ENCODE results near the gene NPAS3.

Gene NPAS3

DNA sequence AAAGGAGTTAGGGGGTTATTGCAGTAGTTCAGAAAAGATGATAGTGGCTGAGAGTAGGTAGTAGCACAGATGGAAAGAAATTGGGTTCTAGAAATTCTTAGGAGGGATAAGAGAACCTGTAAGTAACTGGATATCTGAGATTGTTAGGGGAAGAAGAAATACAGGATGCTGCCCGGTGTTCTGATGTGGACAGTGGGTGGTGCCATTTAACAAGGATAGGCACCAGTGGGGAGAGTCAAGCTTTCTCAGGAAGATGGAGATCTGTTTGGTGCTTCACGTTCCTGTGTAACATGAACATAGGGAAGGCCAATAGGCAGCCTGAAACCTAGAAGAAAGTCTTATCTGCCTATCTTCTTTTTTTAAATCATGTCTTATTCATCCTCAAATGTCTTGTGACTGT is 245.9 kb downstream of the NPAS3 start:
- no peak for DNase-seq (ENCODE audit: low spot score)

DNA sequence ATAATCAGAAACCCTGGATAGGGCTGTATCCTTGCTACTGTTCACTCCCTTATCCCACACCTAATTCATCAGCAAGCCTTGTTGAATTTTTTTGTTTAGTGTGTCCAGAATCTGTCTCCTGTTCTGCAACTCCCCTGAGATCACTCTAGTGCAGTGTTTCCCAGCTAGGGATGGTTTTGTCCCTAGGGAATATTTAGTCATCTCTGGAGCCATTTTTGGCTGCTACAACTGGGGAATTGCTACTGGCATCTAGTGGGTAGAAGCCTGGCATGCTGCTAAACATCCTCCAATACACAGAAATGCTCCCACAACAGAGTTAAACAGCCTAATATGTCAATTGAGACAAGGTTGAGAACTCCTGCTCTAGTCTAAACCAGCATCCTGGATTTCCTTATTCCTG is 248.0 kb downstream of the NPAS3 start:
- no peak for DNase-seq (ENCODE audit: low spot score)

DNA sequence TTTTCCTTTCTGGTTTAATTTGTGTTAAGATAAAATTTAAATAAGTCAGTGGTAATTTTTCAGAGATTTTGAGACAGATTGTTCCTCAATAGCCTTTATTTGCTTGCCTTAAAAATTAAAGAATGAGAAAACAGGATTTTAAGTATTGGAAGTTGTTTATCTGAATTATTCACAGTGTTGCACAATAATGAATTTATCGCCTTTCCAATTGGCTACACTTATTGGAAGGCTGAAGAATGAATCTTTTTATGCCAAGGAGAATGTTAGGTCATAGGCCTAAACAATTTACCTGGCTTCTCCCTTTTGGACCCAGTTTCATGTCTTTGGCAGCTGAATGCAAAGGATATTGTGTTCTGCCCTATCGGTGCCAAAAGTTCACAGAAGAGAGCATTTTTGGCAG is 250.2 kb downstream of the NPAS3 start:
- no peak for DNase-seq (ENCODE audit: low spot score)

DNA sequence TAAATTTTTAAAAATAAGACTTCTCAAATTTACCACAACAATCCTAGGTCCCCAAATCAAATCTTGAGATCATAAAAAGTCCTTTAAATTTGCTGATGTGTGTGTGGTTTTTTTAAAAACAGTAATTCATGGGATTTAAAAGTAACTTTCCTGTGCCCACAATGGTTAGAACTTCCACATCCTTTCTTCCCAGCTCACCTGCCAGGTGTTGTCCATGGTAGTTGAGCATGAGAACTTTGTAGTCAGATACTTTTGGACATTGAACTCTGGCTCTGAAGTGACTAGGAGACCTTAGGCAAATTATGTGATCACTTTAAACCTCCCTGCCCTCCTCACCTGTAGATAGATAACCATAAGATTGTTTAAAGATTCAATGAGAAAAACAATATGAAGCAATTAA is 253.2 kb downstream of the NPAS3 start:
- no peak for DNase-seq (ENCODE audit: low spot score)

DNA sequence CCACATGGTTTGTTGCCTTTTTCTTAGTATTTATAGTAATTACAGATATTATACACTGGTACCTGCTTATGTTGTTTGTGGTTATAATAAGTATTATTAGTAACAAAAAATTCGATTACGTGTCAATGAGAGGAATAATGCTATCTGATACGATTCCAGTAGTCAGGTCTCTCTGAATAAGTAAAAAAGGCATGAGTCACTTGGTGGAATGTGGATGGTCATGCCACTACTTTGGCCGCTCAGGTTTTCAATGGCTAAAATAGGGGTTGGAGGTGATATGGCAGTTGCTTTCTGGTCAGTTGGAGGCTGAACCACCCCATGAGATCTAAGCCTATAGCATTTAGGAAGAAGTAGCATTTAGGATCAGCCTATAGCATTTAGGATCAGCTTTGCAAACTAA is 255.9 kb downstream of the NPAS3 start:
- no peak for DNase-seq (ENCODE audit: low spot score)

DNA sequence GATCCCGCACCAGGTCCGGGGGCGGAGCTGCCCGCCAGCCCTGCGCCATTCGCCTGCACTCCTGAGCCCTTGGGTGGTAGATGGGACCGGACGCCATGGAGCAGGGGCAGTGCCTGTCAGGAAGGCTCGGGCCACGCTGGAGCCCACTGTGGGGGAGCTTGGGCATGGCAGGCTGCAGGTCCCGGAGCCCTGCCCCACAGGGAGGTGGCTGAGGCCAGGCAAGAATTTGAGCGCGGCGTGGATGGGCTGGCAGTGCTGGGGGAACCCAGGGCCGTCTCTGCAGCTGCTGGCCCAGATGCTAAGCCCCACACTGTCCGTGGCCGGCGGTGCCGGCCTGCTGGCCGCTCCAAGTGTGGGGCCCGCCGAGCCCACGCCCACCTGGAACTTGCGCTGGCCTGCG is 260.0 kb downstream of the NPAS3 start:
- no peak for DNase-seq (ENCODE audit: low spot score)

DNA sequence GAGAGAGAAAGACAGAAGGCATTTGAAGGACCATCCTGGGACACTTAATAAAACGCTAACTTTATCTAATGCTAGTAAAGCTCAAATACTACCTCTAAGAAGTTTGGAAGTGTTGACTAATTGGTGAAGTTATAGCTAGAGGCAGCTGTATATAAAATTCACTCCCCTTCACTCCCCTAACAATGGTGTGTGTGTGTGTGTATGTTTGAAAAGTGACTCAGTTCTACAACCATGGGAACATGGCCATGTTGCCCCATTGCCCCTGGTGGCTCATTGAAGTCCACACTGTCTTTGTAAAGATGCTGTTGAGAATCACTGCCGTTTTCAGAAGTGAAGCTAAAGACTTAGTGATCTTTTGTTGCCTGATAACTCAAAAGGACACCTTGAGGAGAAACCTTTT is 262.4 kb downstream of the NPAS3 start:
- no peak for DNase-seq (ENCODE audit: low spot score)

DNA sequence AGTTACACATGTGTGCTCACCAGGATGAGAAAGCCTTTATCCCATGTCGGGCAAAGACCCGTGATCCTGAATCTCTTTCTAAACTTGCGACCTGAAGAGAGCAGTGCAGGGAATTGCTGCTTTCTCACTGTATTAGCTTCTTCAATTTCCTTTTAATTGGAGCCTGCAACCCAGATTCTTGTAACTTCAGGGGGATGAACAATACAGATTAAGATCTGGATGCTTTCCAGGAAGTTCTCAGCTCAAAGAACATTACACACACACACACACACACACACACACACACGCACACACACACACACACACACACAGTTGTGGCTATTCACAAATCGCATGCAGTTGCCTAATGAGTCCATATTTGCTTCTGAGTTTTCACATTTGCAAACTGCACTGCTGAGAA is 268.3 kb downstream of the NPAS3 start:
- DNase-seq (ENCODE audit: low spot score): no peak

DNA sequence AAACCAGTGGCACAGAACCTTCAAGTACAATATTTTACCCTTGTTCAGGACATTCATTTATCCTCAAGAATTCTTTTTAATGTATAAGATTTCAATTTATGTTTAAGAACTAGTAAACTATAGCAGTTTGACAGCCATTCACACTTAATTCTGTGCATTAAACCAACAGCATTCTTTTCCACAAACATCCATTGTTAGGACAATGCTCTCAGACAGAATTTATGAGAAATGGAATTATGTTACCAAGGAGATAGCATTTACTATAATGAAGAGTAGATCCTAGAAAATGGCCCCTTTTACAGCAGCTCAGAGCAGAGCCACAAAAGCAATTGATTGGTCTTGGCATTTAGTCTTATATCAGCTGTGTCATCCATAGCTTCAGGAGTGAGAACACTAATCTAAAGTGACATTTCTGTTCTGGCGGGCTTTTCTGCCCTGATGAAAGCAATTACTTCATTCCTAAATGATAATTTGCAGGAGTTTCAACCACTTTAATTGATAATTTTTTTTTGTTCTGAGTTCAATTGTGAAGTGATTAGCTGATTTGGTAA is 268.9 kb downstream of the NPAS3 start:
- DNase-seq (ENCODE audit: low spot score): no peak

DNA sequence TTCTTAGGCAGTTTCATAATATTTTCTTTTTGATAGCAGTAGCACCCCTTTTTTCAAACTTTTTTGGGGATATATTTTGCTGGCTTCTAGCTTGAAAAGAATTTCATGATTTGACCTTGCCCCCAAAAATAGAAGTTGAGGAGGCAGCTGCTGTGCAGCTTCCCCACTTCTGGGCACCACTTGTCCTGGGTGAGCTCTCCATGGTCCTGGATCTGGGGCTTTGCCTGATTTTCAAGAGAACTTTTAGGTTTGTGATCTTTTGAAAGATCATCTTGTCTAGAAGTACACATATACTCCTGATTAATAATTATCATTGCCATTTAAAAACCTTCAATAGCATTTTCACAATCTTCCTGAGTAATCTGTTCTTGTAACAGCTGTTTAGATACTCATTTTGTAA is 271.6 kb downstream of the NPAS3 start:
- no peak for DNase-seq (ENCODE audit: low spot score)

DNA sequence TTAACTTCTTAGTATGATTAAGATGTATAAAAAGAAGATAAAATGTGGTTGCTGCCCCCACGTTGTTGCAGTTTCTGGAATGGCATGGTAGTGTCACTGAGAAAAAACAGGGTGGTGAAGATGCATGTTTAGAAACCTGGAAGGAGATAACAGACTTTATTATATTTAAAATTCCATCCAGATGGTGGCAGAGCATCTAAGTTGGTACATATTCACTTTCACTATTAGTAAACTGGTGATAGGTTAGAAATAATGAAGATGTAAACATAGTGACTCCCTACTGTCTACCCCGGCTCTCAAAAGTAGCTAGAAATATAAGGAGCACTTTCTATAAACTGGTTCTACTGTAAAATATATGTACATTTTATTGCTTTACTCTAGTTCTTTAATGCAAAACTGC is 279.3 kb downstream of the NPAS3 start:
- DNase-seq (ENCODE audit: low spot score): no peak

DNA sequence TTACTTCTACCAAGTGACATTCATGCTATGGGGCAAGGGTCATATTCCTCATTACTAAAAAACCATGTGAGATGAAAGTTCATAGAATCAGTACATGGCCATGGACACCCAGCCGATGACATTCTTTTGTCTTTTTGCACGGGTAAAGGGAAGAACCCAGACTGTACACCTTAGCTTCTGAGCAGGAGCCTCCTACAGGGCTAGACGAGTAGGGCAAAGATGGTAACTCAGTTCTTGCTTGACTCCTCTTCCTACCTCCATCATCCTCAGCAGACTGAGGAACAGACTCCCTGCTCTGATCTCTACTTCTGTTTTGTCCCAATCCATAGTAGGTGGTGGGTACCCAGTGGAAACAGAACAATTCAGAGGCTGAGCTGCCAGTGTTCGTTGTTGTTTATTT is 281.3 kb downstream of the NPAS3 start:
- no peak for DNase-seq (ENCODE audit: low spot score)

DNA sequence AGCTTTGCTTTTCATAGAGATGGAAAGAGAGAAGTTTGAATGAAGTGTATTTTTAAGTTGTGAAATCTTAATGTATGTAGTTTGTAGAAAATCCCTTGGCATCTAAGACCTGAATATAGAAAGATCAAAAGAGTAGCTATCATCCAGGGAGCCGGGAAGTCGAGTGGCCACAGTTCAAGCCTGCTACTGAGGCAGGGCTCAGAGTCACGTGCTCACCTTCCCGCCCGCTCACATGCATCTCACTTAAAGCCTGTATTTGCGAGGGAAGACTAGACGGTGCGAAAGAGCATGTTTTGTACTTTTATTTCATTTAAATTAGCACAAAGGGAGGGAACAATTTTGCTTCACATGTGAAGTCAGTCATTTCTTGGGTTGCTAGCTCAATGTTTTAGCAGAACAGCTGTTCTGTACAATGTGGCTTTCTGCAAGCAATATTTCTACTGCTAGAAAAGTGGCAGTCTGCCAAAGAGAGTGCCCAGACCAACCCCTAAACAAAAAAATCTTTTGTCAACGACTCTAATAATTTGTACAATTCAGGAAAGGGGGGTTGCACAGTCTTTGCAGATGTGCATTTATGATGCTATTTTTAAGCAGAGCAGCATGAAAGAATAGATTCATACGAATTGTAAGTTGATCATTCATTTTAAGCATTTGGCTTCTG is 290.7 kb downstream of the NPAS3 start:
- DNase-seq (ENCODE audit: low spot score): no peak

DNA sequence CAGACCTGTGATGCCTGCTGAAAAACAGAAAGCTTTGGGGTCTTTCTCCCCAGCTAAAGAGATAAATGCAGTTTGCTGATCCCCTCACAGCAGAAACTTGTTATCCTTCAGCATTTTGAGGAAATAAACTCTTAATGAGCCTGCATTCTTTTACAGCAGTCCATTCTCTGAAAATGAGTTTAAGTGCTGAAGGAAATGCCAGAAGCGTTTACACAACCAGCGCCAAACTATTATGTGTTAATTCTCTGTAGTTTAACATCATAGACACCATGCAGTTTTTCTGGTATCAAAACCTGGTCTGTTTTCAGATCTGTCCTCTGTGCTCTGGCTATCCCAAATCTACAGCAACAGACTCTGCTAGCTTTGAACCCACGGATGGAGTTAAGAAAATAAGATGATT is 291.3 kb downstream of the NPAS3 start:
- no peak for DNase-seq (ENCODE audit: low spot score)

DNA sequence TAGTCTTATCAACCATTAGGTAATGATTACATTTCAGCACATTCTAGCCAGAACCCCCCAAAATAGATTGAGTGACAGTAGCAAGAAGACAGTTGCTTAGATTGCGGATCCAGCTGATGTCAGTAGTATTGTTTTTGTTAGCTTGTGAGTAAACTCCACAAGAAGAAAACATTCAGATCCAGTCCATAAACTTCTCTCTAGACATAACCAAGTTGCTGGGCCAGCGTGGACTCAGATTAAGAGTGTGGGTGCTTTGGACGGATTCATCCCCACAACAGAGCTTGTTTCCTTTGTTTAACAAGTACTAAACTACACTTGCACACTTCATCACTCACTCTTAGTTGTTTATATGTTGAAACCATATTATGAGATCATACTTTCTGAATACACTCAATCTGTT is 293.4 kb downstream of the NPAS3 start:
- no peak for DNase-seq (ENCODE audit: low spot score)

DNA sequence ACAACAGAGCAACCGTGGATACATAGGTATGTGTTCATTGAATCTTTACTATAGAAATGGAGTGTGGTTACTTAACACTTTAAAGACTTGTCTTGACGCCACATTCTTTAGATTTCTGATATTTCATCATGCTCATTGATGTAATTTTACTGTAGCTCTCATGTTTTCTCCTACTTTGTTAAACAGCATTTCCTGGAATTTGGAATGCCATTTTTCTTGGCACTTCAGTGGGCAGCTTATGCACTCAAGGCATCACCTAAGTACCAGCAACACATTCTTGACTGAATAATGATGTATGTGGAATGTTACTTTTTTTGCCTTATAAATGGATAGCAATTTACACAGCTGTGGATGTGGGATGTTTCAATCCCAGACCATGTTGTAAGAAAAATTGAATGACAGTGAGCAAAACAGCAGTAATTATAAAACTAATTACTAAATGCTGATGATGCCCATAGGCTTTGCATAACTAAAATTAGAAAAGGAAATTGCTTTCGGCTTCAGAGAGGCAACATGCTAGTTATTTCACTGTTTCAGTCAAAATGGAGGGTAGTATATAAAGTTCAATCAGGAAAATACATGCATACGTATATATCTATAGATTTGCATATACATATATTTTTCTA is 298.5 kb downstream of the NPAS3 start:
- DNase-seq (ENCODE audit: low spot score): no peak

DNA sequence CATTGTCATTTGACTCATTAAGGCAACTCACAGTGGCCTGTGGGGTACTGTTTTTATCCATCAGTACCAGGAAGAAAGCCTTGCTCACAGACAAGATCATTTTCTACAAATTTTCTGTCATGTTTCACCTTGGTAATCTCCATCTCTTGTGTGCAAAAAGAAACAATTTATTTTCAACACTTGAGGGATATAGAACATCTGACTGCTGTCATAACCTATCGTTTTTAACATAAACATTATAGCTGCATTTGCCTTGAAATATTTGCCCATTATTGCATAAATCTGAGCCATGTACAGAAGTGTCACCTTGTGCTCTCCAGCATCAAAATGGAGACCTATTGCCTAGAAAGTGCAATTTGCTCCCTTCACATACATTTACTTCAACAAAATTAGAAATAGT is 300.8 kb downstream of the NPAS3 start:
- no peak for DNase-seq (ENCODE audit: low spot score)

DNA sequence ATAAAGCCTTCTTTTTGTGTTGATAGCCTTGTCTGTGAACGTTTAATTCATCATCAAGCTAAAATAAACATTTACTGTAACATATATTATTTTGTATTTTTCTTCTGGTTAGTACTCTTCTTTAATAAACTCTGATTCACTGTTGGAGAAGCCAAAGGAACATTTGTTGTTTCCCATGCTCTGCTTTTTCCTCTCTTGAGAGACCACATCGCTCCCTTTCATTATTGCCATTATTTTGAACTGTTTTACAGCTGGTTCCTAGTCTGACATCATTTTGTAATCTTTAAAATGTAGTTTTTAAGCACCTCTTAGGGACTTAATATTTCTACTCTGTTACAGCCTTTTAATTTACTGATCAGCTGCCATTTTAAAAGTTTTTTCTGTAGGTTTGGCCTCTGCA is 301.8 kb downstream of the NPAS3 start:
- DNase-seq (ENCODE audit: low spot score): no peak

DNA sequence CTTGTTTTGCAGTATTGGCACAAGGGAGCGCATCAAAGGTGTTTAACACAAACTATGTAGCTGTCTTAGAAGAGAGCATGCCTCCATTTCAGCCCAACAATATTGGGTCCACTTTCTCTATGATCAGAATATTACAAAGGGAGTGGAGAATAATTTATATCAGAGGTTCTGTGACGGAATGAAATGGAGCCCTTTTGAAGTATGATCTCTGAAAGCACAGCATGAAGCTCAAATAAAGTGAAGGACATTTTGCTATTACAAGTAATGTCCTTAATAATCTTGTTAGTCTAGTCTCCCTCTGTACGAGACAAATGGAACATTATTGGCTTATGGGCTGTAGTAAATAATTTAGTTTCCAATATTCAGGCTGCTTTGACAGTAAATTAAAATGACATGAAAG is 302.7 kb downstream of the NPAS3 start:
- no peak for DNase-seq (ENCODE audit: low spot score)

DNA sequence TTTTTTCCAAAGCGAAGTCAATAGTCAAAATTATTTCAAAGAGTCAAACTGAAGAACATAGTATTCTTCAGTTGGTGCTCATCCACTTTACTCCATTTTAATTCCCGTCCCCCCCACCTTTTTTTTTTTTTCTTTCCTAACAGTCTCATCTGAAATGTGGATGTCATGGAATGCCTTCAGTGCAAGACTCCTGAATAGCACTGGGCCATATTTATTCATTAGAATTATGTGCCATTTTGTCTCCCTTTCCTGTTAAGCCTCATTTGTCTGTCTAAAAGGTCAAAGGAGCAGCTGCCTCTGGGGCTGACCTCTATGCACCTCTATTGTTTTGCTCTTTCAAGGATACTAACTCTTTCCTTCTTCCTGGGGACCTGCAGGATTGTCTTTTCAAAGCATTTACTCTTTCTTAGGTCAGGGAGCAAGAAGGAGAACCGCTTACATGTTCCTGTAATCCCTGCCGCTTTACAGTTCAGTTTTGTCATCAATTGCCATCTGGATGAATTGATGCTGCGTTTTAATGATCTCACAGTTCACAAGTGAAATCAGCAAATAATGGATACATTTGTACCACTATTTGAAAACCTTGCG is 310.6 kb downstream of the NPAS3 start:
- DNase-seq (ENCODE audit: low spot score): no peak

DNA sequence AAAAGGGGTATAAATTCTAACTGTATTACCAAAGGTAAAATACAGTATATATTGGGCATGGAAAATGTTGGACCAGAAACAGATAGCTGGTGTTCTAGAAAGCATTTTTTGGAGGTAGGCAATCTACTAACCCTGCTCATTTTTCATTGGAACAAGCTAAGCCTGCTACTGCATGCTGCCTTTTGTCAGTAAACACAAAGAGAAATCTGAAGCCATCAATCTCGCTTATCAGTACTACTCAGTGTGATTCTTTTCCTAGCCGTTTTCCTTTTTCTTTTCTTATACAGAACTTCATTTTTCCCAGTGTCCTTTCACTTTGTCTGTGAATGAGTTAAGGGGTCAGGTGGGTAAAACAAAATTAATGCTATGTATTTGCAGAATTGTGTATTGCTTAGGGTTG is 312.3 kb downstream of the NPAS3 start:
- DNase-seq (ENCODE audit: low spot score): no peak

DNA sequence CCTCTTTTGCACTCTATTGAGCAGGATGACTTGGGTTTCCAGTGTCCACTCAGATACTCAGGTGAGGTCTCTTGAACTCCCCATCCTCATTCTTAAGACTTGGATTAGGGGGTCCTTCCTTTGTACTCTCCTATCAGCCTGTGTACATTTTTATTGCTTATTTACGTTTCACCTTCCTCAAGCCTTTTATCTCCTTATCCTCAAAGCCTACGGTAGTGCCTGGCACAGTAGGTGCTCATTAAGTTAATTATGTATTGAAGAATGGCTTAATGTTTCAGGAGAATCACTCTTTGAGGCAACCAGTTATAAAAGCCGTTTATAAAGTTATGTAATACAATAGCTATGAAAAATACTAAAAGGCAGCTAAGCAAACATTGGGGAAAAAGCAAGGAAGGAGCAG is 315.7 kb downstream of the NPAS3 start:
- no peak for DNase-seq (ENCODE audit: low spot score)

DNA sequence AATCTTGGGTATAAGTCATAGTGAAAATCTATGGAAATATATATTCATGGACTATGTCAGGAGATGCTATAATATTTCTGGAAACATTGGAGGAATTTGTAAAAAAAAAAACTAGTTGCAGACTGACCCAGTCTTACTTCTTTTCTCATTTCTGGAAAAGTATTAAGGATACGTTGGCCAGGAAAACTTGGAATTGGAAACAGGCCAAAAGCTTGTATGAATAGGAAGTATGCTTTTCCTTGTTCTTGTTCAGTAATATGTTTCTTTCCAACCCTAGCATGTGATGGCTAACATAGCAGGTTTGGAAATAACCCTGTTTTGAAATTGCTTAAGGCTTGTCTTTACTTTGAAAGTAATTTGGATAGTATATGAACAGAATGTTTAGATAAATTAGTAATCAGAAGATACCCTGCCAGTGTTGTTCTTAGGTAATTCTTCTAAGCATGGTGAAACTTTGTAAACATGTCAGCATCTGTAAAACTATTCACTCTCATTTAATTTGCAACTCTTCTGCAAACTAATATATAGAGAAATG is 316.2 kb downstream of the NPAS3 start:
- no peak for DNase-seq (ENCODE audit: low spot score)
